ENCODE data around the gene HSPA1L. TPM values are rescaled to one million over a fixed set of nuclear protein-coding genes. Genes with fewer than 3 reads are reported as not detected.

The HSPA1L gene
- total RNA-seq, 1 experiment from 2014 or later: 0.12 TPM

- no TSS peak for BruUV-seq (replicated peaks)
- Histone ChIP-seq H3K4me3 (replicated peaks in 1 of 2; ENCODE audit: low read depth in 1 of 2, low read length in 2 of 2) (no peak overlapping the region), H3K79me2 (ENCODE audit: insufficient read depth, low read length) (no peaks in the 10 kb centered on the region), H3K27ac (ENCODE audit: low read depth, low read length) (no peak overlapping the region), H3K9me2 (ENCODE audit: insufficient read depth) (no peaks in the 10 kb centered on the region), H3K9ac (ENCODE audit: low read length) (no peak overlapping the region), H3K9me3 (ENCODE audit: control insufficient read depth in 1 of 2, insufficient read depth in 1 of 2, low read depth in 1 of 2, low read length in 2 of 2) (no peaks in the 10 kb centered on the region), H2AFZ (ENCODE audit: low read depth, low read length, poor library complexity, severe bottlenecking) (no peak overlapping the region), H4K20me1 (ENCODE audit: insufficient read depth) (no peaks in the 10 kb centered on the region), H3K27me3 (ENCODE audit: insufficient read depth, low read length) (no peaks in the 10 kb centered on the region), H3K4me1 (ENCODE audit: control insufficient read depth in 1 of 2, insufficient read depth in 2 of 2, low read length in 2 of 2) (peaks cover 14 to 38% of the 10 kb centered on the region in 2 experiments; a peak in 3 of 4 replicates), H3K4me2 (ENCODE audit: low read length) (no peak overlapping the region), H3K36me3 (ENCODE audit: control insufficient read depth in 1 of 2, insufficient read depth in 2 of 2, low read length in 2 of 2) (no peaks in the 10 kb centered on the region)
- RAD21 ChIA-PET (ENCODE audit: low non-redundant PET in 1 of 2, low total read pairs in 2 of 2, uncharacterized antibody in 2 of 2, unreplicated experiment in 2 of 2): no interaction called here
- CTCF ChIA-PET: no interaction called here
- POLR2A ChIA-PET: no interaction called here
- no peak for DNase-seq (ENCODE audit: low read depth, low spot score)
- no peak for ATAC-seq
- intact Hi-C loops (cut with micrococcal nuclease): no loop called here
- TF ChIP-seq ZFX (IDR thresholded peaks at IDR 0.05) (no peak), SIN3A (IDR thresholded peaks at IDR 0.05; ENCODE audit: low read depth) (no peak), ZNF274 (IDR thresholded peaks at IDR 0.05; ENCODE audit: low read depth, low read length) (no peak), SRF (IDR thresholded peaks at IDR 0.05; ENCODE audit: low read depth) (no peak), EZH2phosphoT487 (IDR thresholded peaks at IDR 0.05; ENCODE audit: borderline replicate concordance) (no peak), FOSL1 (IDR thresholded peaks at IDR 0.05; ENCODE audit: low read depth) (no peak), JUND (IDR thresholded peaks at IDR 0.05) (no peak), CTCF (IDR thresholded peaks at IDR 0.05 in 2 of 3, conservative IDR thresholded peaks at IDR 0.05 in 1 of 3; ENCODE audit: borderline replicate concordance in 1 of 3, insufficient read depth in 1 of 3, low read depth in 2 of 3, low read length in 2 of 3) (no peak), CEBPB (IDR thresholded peaks at IDR 0.05; ENCODE audit: low read depth) (no peak)
- TF ChIP-seq, protein P1, sequence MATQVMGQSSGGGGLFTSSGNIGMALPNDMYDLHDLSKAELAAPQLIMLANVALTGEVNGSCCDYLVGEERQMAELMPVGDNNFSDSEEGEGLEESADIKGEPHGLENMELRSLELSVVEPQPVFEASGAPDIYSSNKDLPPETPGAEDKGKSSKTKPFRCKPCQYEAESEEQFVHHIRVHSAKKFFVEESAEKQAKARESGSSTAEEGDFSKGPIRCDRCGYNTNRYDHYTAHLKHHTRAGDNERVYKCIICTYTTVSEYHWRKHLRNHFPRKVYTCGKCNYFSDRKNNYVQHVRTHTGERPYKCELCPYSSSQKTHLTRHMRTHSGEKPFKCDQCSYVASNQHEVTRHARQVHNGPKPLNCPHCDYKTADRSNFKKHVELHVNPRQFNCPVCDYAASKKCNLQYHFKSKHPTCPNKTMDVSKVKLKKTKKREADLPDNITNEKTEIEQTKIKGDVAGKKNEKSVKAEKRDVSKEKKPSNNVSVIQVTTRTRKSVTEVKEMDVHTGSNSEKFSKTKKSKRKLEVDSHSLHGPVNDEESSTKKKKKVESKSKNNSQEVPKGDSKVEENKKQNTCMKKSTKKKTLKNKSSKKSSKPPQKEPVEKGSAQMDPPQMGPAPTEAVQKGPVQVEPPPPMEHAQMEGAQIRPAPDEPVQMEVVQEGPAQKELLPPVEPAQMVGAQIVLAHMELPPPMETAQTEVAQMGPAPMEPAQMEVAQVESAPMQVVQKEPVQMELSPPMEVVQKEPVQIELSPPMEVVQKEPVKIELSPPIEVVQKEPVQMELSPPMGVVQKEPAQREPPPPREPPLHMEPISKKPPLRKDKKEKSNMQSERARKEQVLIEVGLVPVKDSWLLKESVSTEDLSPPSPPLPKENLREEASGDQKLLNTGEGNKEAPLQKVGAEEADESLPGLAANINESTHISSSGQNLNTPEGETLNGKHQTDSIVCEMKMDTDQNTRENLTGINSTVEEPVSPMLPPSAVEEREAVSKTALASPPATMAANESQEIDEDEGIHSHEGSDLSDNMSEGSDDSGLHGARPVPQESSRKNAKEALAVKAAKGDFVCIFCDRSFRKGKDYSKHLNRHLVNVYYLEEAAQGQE (IDR thresholded peaks at IDR 0.05; ENCODE audit: low read depth): no peak
- TF ChIP-seq, protein P2, sequence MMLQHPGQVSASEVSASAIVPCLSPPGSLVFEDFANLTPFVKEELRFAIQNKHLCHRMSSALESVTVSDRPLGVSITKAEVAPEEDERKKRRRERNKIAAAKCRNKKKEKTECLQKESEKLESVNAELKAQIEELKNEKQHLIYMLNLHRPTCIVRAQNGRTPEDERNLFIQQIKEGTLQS (IDR thresholded peaks at IDR 0.05): no peak
Measured at GRCh38 chr6:31767096-31767645, 47.9 kb downstream of the HSPA1L start.
